ENCODE data around the gene CPNE9. TPM values are rescaled to one million over a fixed set of nuclear protein-coding genes. Genes with fewer than 3 reads are reported as not detected.
A peak's percentile ranks its signal among the peaks of the same experiment; 100 is the strongest.

CPNE9 gene
- total and polyA plus RNA-seq, 2 of the 13 experiments (the other 11 are each of a cell fraction or from before 2014, with no cell fraction given): 0.20 TPM; not detected in 1

- TF ChIP-seq LRRFIP1 (CRISPR knock-in tag; conservative IDR thresholded peaks at IDR 0.05) (no peak), CENPX (CRISPR knock-in tag; IDR thresholded peaks at IDR 0.05) (no peak), TEAD3 (CRISPR knock-in tag; optimal IDR thresholded peaks at IDR 0.05; ENCODE audit: borderline replicate concordance) (peak; percentile 19), RBFOX2 (IDR thresholded peaks at IDR 0.05; ENCODE audit: low read depth, low read length) (peak; percentile 88), ZNF703 (CRISPR knock-in tag; IDR thresholded peaks at IDR 0.05; ENCODE audit: borderline replicate concordance) (peak; percentile 56; the same call in 1 of the 2 replicates), ZNF556 (CRISPR knock-in tag; IDR thresholded peaks at IDR 0.05; ENCODE audit: borderline replicate concordance) (peak; percentile 64; the same call in 1 of the 2 replicates), AGO2 (optimal IDR thresholded peaks at IDR 0.05; ENCODE audit: low read depth, low read length) (peak; percentile 81), SRSF1 (optimal IDR thresholded peaks at IDR 0.05; ENCODE audit: low read depth, low read length) (peak; percentile 29), AKAP8 (CRISPR knock-in tag; IDR thresholded peaks at IDR 0.05) (0 out of 2 replicates have a peak, but pooled peaks have one; percentile 39), ZNF124 (CRISPR knock-in tag; IDR thresholded peaks at IDR 0.05) (0 out of 2 replicates have a peak, but pooled peaks have one; percentile 18), ZNF543 (CRISPR knock-in tag; IDR thresholded peaks at IDR 0.05) (peak; percentile 1; the same call in 1 of the 2 replicates), HIC2 (CRISPR knock-in tag; IDR thresholded peaks at IDR 0.05; ENCODE audit: low read depth) (peak; percentile 60; the same call in 1 of the 2 replicates), ZBTB14 (CRISPR knock-in tag; IDR thresholded peaks at IDR 0.05) (no peak), REPIN1 (CRISPR knock-in tag; IDR thresholded peaks at IDR 0.05; ENCODE audit: borderline replicate concordance, low read depth) (0 out of 2 replicates have a peak, but pooled peaks have one; percentile 35), RBM39 (IDR thresholded peaks at IDR 0.05; ENCODE audit: low read depth, low read length, poor library complexity, severe bottlenecking) (peak; percentile 78), KAT7 (CRISPR knock-in tag; IDR thresholded peaks at IDR 0.05; ENCODE audit: borderline replicate concordance) (peak; percentile 29; the same call in 1 of the 2 replicates), ADNP (CRISPR knock-in tag; IDR thresholded peaks at IDR 0.05) (0 out of 2 replicates have a peak, but pooled peaks have one; percentile 26), NAIF1 (CRISPR knock-in tag; IDR thresholded peaks at IDR 0.05; ENCODE audit: borderline replicate concordance) (no peak), ZNF766 (CRISPR knock-in tag; IDR thresholded peaks at IDR 0.05; ENCODE audit: borderline replicate concordance) (0 out of 2 replicates have a peak, but pooled peaks have one; percentile 32), ZNF331 (CRISPR knock-in tag; IDR thresholded peaks at IDR 0.05) (peak; percentile 99), SMARCC2 (IDR thresholded peaks at IDR 0.05) (no peak), MED1 (CRISPR knock-in tag; IDR thresholded peaks at IDR 0.05) (peak; percentile 44; the same call in 1 of the 2 replicates), SRY (CRISPR knock-in tag; IDR thresholded peaks at IDR 0.05) (peak; percentile 44; the same call in 1 of the 2 replicates), MIXL1 (CRISPR knock-in tag; IDR thresholded peaks at IDR 0.05) (0 out of 2 replicates have a peak, but pooled peaks have one; percentile 13), ZSCAN31 (CRISPR knock-in tag; IDR thresholded peaks at IDR 0.05; ENCODE audit: low read depth) (peak; percentile 50; the same call in 1 of the 2 replicates)
Observed at GRCh38 chr3:9769426-9770275, 66.0 kb downstream of the CPNE9 start, which contains the start of gene CAMK1 (continued).

Measured in HepG2 (cell line).